Measurements from ENCODE around the gene SEMA5A.

The SEMA5A gene

DNA sequence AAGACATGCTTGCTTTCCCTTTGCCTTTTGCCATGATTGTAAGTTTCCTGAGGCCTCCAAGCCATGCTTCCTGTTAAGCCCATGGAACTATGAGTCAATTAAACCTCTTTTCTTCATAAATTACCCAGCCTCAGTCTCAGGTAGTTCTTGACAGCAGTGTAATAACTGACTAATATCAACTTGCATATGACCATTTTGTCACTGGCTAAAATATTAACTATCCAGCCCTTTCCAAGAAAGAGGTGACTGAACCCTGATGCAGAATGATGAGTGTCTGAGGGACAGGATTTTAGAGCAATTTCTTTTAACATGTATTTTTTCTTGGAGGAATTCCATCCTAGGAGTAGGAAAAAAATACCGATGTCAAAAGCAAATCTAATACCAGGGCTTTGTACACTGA, 266.1 kb downstream of the SEMA5A start:
- TF ChIP-seq, protein P1, sequence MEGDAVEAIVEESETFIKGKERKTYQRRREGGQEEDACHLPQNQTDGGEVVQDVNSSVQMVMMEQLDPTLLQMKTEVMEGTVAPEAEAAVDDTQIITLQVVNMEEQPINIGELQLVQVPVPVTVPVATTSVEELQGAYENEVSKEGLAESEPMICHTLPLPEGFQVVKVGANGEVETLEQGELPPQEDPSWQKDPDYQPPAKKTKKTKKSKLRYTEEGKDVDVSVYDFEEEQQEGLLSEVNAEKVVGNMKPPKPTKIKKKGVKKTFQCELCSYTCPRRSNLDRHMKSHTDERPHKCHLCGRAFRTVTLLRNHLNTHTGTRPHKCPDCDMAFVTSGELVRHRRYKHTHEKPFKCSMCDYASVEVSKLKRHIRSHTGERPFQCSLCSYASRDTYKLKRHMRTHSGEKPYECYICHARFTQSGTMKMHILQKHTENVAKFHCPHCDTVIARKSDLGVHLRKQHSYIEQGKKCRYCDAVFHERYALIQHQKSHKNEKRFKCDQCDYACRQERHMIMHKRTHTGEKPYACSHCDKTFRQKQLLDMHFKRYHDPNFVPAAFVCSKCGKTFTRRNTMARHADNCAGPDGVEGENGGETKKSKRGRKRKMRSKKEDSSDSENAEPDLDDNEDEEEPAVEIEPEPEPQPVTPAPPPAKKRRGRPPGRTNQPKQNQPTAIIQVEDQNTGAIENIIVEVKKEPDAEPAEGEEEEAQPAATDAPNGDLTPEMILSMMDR (conservative IDR thresholded peaks at IDR 0.05) = no peak
- H3K27ac ChIP-seq = no peak overlapping the region

DNA sequence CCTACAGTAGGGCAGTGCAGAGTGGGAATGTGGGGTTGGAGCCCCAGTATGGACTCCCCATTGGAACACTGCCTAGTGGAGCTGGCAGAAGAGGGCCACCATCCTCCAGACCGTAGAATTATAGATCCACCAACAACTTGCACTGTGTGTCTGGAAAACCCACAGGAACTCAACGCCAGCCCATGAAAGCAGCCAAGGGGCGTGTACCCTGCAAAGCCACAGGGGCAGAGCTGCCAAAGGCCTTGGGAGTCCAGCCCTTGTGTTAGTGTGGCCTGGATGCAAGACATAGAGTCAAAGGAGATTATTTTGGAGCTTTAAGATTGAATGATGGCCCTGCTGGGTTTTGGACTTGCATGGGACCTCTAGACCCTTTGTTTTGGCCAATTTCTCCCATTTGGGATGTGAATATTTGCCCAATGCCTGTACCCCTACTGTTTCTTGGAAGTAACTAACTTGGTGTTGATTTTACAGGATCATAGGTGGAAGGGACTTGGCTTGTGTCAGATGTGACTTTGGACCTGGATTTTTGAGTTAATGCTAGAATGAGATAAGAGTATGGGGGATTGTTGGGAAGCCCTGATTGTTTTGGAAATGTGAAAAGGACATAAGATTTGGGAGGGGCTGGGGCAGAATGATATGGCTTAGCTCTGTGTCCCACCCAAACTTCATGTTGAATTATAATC, 266.8 kb downstream of the SEMA5A start:
- no peak overlapping the region for H3K27ac ChIP-seq
- TF ChIP-seq, protein P1 (conservative IDR thresholded peaks at IDR 0.05) = no peak

DNA sequence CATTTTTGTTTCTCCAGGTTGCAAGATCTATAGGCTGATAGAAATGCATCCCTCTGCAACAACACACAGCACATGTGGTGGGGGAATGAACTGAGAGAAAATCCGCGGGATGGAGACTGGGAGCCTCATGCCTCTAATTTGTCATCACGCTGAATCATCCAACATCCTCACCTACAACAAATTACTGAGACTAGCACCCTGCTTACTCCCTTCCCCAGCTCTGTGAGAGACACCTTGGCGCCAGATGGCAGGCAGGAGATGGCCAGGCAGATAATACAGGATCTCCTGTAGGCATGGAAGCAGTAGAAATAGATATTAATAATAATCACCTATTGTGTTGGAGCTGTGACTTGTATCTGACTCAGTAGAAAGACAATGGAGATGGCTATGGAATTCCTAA, 276.9 kb downstream of the SEMA5A start:
- TF ChIP-seq, protein P1 (conservative IDR thresholded peaks at IDR 0.05) = no peak

DNA sequence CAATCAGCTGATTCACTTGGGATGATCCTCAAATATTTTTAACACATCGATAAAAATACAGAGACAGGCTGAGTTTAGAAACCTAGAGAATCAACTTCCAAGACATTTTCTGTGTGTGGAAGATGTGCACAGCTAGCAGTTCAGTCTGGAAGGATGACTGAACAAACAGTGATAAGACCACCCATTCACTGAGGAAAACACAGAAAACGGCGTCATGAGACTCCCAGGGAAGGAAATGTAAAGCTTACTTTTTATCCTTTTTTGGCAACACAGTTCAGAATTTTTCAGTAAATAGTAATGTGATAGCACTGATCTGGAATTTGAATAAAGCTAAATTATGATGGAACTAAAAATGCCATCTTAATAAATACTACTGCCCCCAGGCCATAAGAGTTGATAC, 277.6 kb downstream of the SEMA5A start:
- no peak overlapping the region for H3K27ac ChIP-seq
- TF ChIP-seq, protein P1 (conservative IDR thresholded peaks at IDR 0.05) = no peak

More for the DNA sequence above, 276.9 kb downstream of the SEMA5A start:
- H3K27ac ChIP-seq = no peak overlapping the region

DNA sequence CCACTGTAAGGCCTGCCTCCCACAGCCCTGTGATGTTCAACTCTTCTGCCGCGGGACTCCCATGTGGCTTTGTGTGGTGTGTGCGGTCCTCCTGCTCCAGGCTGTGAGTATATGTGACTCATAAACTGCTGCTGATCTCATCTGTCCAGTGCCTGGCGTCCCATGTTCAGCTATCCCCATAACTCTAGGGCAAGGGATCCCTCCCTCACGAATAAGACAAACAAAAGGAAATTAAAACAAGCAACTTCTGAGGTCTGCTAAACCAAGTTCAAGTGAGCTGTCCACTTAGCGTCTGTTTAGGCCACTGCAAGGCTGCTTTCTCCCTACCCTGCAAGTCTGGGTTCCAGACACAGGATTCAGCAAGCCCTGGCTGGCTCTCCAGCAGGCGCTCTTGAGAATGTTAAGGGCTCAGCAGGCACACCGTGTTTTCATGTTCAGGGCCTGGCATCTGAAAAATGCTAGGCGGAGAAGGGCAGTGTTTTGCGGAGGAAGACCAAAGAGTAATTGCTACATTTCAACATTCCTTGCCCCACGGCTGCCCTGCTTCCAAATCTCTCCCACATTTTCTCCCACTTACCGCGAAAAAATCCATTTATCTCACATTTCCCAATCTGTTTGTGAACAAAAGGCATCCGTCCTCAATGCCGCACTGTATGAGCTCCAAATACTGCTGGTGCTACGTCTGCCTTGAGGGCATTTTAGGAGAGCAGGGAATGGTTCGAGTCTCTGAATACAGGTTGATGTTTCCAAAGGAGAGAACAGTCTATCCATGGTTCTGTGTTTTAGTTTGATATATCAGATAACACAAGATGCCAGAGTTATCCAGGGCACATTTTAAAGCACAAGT, 280.2 kb downstream of the SEMA5A start:
- TF ChIP-seq, protein P1 (conservative IDR thresholded peaks at IDR 0.05) = no peak
- no peak overlapping the region for H3K27ac ChIP-seq

DNA sequence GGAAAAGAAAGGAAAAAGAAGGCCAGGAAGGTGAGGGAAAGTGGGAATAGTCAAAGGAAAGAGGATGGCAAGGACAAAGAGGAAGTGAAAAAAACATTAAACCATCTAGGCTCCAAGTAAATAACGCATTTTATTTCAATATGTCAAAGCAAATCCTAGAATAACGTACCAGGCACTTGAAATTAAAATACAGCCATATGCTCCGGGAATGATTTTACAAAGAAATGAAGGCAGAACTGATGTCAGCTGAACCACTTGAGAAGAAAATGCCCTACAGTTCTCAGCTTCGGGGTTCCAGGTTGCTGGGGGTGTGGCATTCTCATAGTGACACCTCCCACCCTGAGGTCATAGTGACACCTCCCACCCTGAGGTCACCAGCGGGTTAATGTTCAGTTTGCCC, 281.6 kb downstream of the SEMA5A start:
- TF ChIP-seq, protein P1 (conservative IDR thresholded peaks at IDR 0.05) = no peak
- no peak overlapping the region for H3K27ac ChIP-seq

DNA sequence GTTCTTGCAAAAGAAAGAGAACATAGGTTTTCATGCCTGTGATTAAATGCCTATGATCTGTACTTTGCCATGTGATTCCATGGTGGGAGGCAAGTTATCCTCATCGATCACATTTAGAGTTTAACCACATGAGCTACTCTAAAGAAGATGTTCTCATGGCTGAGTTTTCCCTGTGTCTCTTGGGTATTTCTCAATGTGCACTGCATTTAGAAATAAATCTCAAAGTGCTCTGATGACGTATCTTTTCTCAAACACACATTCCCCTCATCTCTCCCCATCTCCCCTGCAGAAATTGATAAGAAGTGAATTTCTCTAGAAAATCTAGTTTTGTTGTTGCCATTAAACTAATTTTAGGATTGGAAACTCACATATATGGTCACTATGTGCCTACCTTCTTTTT, 282.2 kb downstream of the SEMA5A start:
- TF ChIP-seq, protein P1 (conservative IDR thresholded peaks at IDR 0.05) = no peak
- H3K27ac ChIP-seq = no peak overlapping the region

Data from VCaP (cell line).